Type B pancreatic cell (in vitro differentiated cells): ENCODE data around the gene TUT7. TPM values are rescaled to one million over a fixed set of nuclear protein-coding genes. Genes with fewer than 3 reads are reported as not detected.

Experiments used
- DNase-seq: peaks from one replicate; pipeline ENCODE4 v3.0.0; 2021; ENCODE audit warnings: mixed read lengths; ENCODE audit not compliant: unreplicated experiment; ENCODE audit errors: extremely low spot score
- H3K27ac Mint-ChIP-seq: 2 replicates; pipeline ENCODE4 v1.8.0; 2021; ENCODE audit warnings: mild to moderate bottlenecking, mixed read lengths
- H3K27me3 Mint-ChIP-seq: 2 replicates; pipeline ENCODE4 v1.8.0; 2021; ENCODE audit warnings: mixed read lengths
- H3K36me3 Mint-ChIP-seq: 2 replicates; pipeline ENCODE4 v1.8.0; 2021; ENCODE audit warnings: mixed read lengths
- H3K4me1 Mint-ChIP-seq: one replicate; pipeline ENCODE4 v1.8.0; 2021; ENCODE audit warnings: mixed read lengths; ENCODE audit not compliant: unreplicated experiment
- H3K4me3 Mint-ChIP-seq: 2 replicates; pipeline ENCODE4 v1.8.0; 2021; ENCODE audit warnings: mild to moderate bottlenecking, mixed read lengths
- H3K9me3 Mint-ChIP-seq: 2 replicates; pipeline ENCODE4 v1.8.0; 2021; ENCODE audit warnings: mixed read lengths
- total RNA-seq: library from RNA; stranded (reverse); gene quantifications from 2 replicates; pipeline ENCODE4 v1.2.1, GENCODE V29; 2021; ENCODE audit warnings: low replicate concordance
- TF ChIP-seq, protein P1 (sequence below): fragments of 200-600 bp; sonication (generic); conservative IDR thresholded peaks from 2 replicates; pipeline ENCODE4 v1.5.0; 2021; ENCODE audit warnings: antibody characterized with exemption, mild to moderate bottlenecking

Gene TUT7
- total RNA-seq, 1 donor from 2014 or later: 26.5 TPM

DNA sequence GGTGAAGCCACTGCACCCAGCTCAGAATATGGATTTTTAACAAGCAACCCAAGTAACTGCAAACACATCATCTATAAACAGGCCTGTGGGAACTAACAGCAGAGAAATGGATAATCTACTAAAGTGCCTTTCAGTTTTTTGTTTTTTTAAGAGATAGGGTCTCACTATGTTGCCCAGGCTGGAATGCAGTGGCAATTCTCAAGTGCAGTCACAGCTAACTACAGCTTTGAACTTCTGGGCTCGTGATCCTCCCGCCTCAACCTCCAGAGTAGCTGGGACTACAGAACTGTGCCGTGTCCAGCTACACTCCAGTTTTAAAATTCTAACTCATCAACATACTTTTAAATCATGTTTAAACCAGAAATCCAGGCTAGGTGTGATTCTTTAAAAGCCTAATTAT, 11.9 kb downstream of the TUT7 start:
- Mint-ChIP-seq H3K27me3 (no peaks in the 10 kb centered on the region), H3K4me1 (no peaks in the 10 kb centered on the region), H3K27ac (no peak overlapping the region), H3K4me3 (no peak overlapping the region), H3K36me3 (peaks cover 22% of the 10 kb centered on the region), H3K9me3 (no peaks in the 10 kb centered on the region)
- TF ChIP-seq, protein P1, sequence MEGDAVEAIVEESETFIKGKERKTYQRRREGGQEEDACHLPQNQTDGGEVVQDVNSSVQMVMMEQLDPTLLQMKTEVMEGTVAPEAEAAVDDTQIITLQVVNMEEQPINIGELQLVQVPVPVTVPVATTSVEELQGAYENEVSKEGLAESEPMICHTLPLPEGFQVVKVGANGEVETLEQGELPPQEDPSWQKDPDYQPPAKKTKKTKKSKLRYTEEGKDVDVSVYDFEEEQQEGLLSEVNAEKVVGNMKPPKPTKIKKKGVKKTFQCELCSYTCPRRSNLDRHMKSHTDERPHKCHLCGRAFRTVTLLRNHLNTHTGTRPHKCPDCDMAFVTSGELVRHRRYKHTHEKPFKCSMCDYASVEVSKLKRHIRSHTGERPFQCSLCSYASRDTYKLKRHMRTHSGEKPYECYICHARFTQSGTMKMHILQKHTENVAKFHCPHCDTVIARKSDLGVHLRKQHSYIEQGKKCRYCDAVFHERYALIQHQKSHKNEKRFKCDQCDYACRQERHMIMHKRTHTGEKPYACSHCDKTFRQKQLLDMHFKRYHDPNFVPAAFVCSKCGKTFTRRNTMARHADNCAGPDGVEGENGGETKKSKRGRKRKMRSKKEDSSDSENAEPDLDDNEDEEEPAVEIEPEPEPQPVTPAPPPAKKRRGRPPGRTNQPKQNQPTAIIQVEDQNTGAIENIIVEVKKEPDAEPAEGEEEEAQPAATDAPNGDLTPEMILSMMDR: no peak
- no peak for DNase-seq

GRCh38 chr9:86341007-86341491, 13.2 kb downstream of the TUT7 start:
- peaks cover 26% of the 10 kb centered on the region for H3K36me3 Mint-ChIP-seq
- DNase-seq: no peak

GRCh38 chr9:86340356-86341006, 13.7 kb downstream of the TUT7 start:
- Mint-ChIP-seq H3K27me3 (no peaks in the 10 kb centered on the region), H3K36me3 (peaks cover 31% of the 10 kb centered on the region), H3K4me3 (no peak overlapping the region), H3K4me1 (no peaks in the 10 kb centered on the region), H3K9me3 (no peaks in the 10 kb centered on the region), H3K27ac (no peak overlapping the region)
- no peak for DNase-seq
- TF ChIP-seq, protein P1: no peak

More at GRCh38 chr9:86341007-86341491, 13.2 kb downstream of the TUT7 start:
- Mint-ChIP-seq H3K9me3 (no peaks in the 10 kb centered on the region), H3K4me3 (no peak overlapping the region), H3K27ac (no peak overlapping the region), H3K4me1 (no peaks in the 10 kb centered on the region), H3K27me3 (no peaks in the 10 kb centered on the region)
- TF ChIP-seq, protein P1: no peak

GRCh38 chr9:86337469-86338108, 16.6 kb downstream of the TUT7 start:
- H3K4me1 Mint-ChIP-seq: no peaks in the 10 kb centered on the region
- DNase-seq: no peak
- peaks cover 46% of the 10 kb centered on the region for H3K36me3 Mint-ChIP-seq
- H3K4me3 Mint-ChIP-seq: no peak overlapping the region
- no peaks in the 10 kb centered on the region for H3K27me3 Mint-ChIP-seq
- no peak overlapping the region for H3K27ac Mint-ChIP-seq
- TF ChIP-seq, protein P1: no peak
- H3K9me3 Mint-ChIP-seq: no peaks in the 10 kb centered on the region

DNA sequence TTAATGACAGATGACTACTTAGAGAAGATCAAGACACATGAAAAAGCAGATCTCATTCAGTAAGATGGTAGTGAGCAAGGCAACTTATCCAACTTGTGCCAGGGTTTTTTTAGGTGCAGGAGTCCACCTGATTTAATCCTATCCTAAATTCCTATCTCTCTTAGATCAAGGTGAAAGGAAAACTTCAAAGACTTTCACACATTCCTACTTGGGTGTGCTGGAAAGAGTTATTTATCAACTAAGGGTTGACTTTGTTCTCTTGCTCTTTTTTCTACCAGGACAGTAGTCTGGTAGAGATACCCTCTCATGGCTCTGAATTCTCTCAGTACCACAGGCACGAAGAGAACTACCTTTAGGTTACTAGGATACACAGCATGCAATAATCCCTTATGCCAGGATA, 18.2 kb downstream of the TUT7 start:
- Mint-ChIP-seq H3K36me3 (peaks cover 47% of the 10 kb centered on the region), H3K4me1 (no peaks in the 10 kb centered on the region), H3K4me3 (no peak overlapping the region)

More for the DNA sequence above, 18.2 kb downstream of the TUT7 start:
- DNase-seq: no peak
- Mint-ChIP-seq H3K27ac (peak overlapping the region; percentile 36), H3K9me3 (no peaks in the 10 kb centered on the region), H3K27me3 (no peaks in the 10 kb centered on the region)
- TF ChIP-seq, protein P1: no peak
